ENCODE measurements around the gene EPM2A. TPM values are rescaled to one million over a fixed set of nuclear protein-coding genes. Genes with fewer than 3 reads are reported as not detected.

The EPM2A gene
- total RNA-seq, 2 experiments from 2014 or later, result 34.9 to 39.2 TPM

DNA sequence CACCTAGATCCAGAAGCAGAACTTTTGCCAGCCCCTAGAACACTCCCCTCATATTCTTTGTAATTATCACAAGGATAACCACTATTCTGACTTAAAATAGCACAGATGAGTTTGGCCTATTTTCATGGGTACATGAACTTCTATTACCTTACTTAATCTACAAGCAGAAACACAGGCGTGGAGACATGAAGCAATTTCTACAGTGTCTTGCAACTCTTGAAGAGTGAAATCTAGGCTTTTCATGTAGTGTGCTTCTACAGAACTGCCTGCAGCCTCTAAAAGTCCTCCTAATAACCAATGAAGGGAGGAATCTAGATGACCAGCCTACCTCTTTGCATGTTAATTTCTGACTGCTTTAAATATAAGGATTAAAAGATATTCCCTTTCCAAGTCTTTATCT is 82.7 kb downstream of the EPM2A start:
- no peak overlapping the region for H2AFZ ChIP-seq (ENCODE audit: low read length)
- H4K20me1 ChIP-seq (ENCODE audit: insufficient read depth, low read length), result no peaks in the 10 kb centered on the region
- H3K27ac ChIP-seq (ENCODE audit: low read depth, low read length, poor library complexity, severe bottlenecking), result no peak overlapping the region
- POLR2A ChIA-PET, result no interaction called here
- H3K36me3 ChIP-seq (ENCODE audit: insufficient read depth, low read length), result no peaks in the 10 kb centered on the region
- no peaks in the 10 kb centered on the region for H3K9me3 ChIP-seq (ENCODE audit: low read length)
- H3K4me1 ChIP-seq (ENCODE audit: insufficient read depth, low read length, poor library complexity, severe bottlenecking), result no peaks in the 10 kb centered on the region
- no peak for TF ChIP-seq EZH2phosphoT487 (IDR thresholded peaks at IDR 0.05; ENCODE audit: borderline replicate concordance, low read depth, low read length)
- TF ChIP-seq, protein P1, sequence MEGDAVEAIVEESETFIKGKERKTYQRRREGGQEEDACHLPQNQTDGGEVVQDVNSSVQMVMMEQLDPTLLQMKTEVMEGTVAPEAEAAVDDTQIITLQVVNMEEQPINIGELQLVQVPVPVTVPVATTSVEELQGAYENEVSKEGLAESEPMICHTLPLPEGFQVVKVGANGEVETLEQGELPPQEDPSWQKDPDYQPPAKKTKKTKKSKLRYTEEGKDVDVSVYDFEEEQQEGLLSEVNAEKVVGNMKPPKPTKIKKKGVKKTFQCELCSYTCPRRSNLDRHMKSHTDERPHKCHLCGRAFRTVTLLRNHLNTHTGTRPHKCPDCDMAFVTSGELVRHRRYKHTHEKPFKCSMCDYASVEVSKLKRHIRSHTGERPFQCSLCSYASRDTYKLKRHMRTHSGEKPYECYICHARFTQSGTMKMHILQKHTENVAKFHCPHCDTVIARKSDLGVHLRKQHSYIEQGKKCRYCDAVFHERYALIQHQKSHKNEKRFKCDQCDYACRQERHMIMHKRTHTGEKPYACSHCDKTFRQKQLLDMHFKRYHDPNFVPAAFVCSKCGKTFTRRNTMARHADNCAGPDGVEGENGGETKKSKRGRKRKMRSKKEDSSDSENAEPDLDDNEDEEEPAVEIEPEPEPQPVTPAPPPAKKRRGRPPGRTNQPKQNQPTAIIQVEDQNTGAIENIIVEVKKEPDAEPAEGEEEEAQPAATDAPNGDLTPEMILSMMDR (conservative IDR thresholded peaks at IDR 0.05; ENCODE audit: low read length), result no peak
- intact Hi-C loops (cut with micrococcal nuclease; ENCODE audit: unreplicated experiment), result no loop called here
- no peak for DNase-seq (ENCODE audit: low spot score)
- no peaks in the 10 kb centered on the region for H3K9me2 ChIP-seq (ENCODE audit: insufficient read depth, low read length)
- H3K4me3 ChIP-seq (ENCODE audit: low read depth, low read length, poor library complexity, severe bottlenecking), result no peak overlapping the region
- no TSS peak for BruUV-seq (replicated peaks)
- no peaks in the 10 kb centered on the region for H3K79me2 ChIP-seq (ENCODE audit: insufficient read depth, low read depth, low read length)
- H3K4me2 ChIP-seq (ENCODE audit: low read length), result no peak overlapping the region
- CTCF ChIA-PET (ENCODE audit: unreplicated experiment), result no interaction called here

DNA sequence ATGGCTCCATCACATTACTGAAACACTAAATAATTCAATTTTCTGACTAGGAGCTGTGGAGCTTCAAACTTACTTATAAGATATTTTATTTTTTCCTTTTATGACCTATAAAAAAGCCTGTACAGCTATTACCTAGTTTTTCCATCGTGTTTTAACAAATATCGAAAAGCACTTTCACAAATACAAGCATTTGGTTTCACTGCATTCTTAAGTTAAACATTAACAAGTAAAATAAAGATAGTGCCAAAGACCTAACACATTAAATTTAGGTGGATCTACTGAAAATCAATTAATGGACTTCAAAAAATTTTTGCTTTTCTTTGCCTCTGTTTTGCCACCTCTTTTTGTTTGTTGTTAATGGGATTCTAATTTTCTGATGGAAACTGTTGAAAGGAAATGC is 83.3 kb downstream of the EPM2A start:
- Histone ChIP-seq H4K20me1 (ENCODE audit: insufficient read depth, low read length) (no peaks in the 10 kb centered on the region), H3K4me2 (ENCODE audit: low read length) (no peak overlapping the region), H3K4me3 (ENCODE audit: low read depth, low read length, poor library complexity, severe bottlenecking) (no peak overlapping the region), H2AFZ (ENCODE audit: low read length) (no peak overlapping the region), H3K4me1 (ENCODE audit: insufficient read depth, low read length, poor library complexity, severe bottlenecking) (no peaks in the 10 kb centered on the region), H3K36me3 (ENCODE audit: insufficient read depth, low read length) (no peaks in the 10 kb centered on the region), H3K9me2 (ENCODE audit: insufficient read depth, low read length) (no peaks in the 10 kb centered on the region), H3K9me3 (ENCODE audit: low read length) (no peaks in the 10 kb centered on the region), H3K27ac (ENCODE audit: low read depth, low read length, poor library complexity, severe bottlenecking) (no peak overlapping the region), H3K79me2 (ENCODE audit: insufficient read depth, low read depth, low read length) (no peaks in the 10 kb centered on the region)
- CTCF ChIA-PET (ENCODE audit: unreplicated experiment), result no interaction called here
- intact Hi-C loops (cut with micrococcal nuclease; ENCODE audit: unreplicated experiment), result no loop called here
- no peak for TF ChIP-seq EZH2phosphoT487 (IDR thresholded peaks at IDR 0.05; ENCODE audit: borderline replicate concordance, low read depth, low read length)
- TF ChIP-seq, protein P1 (conservative IDR thresholded peaks at IDR 0.05; ENCODE audit: low read length), result no peak
- BruUV-seq (replicated peaks), result no TSS peak
- POLR2A ChIA-PET, result no interaction called here
- DNase-seq (ENCODE audit: low spot score), result no peak

DNA sequence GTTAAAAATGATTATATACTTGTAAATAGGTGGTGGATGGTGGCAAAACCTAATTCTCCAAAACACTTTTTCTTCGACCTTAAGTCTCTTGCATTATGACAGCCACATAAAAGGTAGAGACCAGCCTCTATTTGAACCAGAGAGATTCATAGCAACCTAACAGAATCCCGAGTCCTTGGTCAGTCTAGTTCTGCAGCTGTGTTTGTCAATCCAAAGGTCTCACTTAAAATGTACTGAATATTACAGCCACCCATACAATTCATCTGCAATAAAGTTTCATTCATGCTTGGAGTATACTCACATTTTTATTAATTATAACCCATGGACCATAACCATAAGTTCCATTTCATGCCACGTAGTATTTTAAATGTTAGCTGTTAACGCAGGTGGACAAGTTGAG is 87.2 kb downstream of the EPM2A start:
- ChIA-PET CTCF (ENCODE audit: unreplicated experiment) (no interaction called here), POLR2A (interaction anchor here (0.7 to 1.2 kb wide), 3 partner anchors 9 to 655 kb away, joined by 3 to 4 read pairs (median 3); no protein-coding TSS in a partner anchor)
- Histone ChIP-seq H3K4me1 (ENCODE audit: insufficient read depth, low read length, poor library complexity, severe bottlenecking) (no peaks in the 10 kb centered on the region), H3K27ac (ENCODE audit: low read depth, low read length, poor library complexity, severe bottlenecking) (no peak overlapping the region), H4K20me1 (ENCODE audit: insufficient read depth, low read length) (no peaks in the 10 kb centered on the region), H3K4me3 (ENCODE audit: low read depth, low read length, poor library complexity, severe bottlenecking) (no peak overlapping the region), H3K9me2 (ENCODE audit: insufficient read depth, low read length) (no peaks in the 10 kb centered on the region), H3K9me3 (ENCODE audit: low read length) (no peaks in the 10 kb centered on the region), H3K4me2 (ENCODE audit: low read length) (no peak overlapping the region), H2AFZ (ENCODE audit: low read length) (no peak overlapping the region), H3K36me3 (ENCODE audit: insufficient read depth, low read length) (no peaks in the 10 kb centered on the region), H3K79me2 (ENCODE audit: insufficient read depth, low read depth, low read length) (no peaks in the 10 kb centered on the region)
- no TSS peak for BruUV-seq (replicated peaks)
- no peak for DNase-seq (ENCODE audit: low spot score)
- TF ChIP-seq, protein P1 (conservative IDR thresholded peaks at IDR 0.05; ENCODE audit: low read length), result no peak
- no peak for TF ChIP-seq EZH2phosphoT487 (IDR thresholded peaks at IDR 0.05; ENCODE audit: borderline replicate concordance, low read depth, low read length)
- intact Hi-C loops (cut with micrococcal nuclease; ENCODE audit: unreplicated experiment), result no loop called here

All from OCI-LY7 (cell line).